ENCODE data around the gene CCDC102B.

Gene CCDC102B

GRCh38 chr18:68944330-68944729 lies 146.4 kb downstream of the CCDC102B start:
- Histone ChIP-seq H3K36me3 (ENCODE audit: low read depth) (no peaks in the 10 kb centered on the region), H3K9me3 (ENCODE audit: severe bottlenecking) (no peaks in the 10 kb centered on the region), H3K4me1 (ENCODE audit: insufficient read depth, poor library complexity, severe bottlenecking) (peaks cover 6% of the 10 kb centered on the region), H3K27me3 (ENCODE audit: insufficient read depth, poor library complexity, severe bottlenecking) (no peaks in the 10 kb centered on the region), H3K27ac (ENCODE audit: poor library complexity, severe bottlenecking) (no peak overlapping the region), H3K4me3 (ENCODE audit: severe bottlenecking) (no peak overlapping the region)
- no peak for TF ChIP-seq CTCF (IDR thresholded peaks at IDR 0.05; ENCODE audit: poor library complexity, severe bottlenecking)
- DNase-seq (ENCODE audit: low spot score): no peak
- no peak for ATAC-seq (ENCODE audit: low read depth)

GRCh38 chr18:68944826-68945225 lies 146.9 kb downstream of the CCDC102B start:
- H3K9me3 ChIP-seq (ENCODE audit: severe bottlenecking): no peaks in the 10 kb centered on the region
- H3K4me1 ChIP-seq (ENCODE audit: insufficient read depth, poor library complexity, severe bottlenecking): peaks cover 6% of the 10 kb centered on the region
- no peak overlapping the region for H3K4me3 ChIP-seq (ENCODE audit: severe bottlenecking)
- ATAC-seq (ENCODE audit: low read depth) (no peak), DNase-seq (ENCODE audit: low spot score) (no peak)
- no peaks in the 10 kb centered on the region for H3K27me3 ChIP-seq (ENCODE audit: insufficient read depth, poor library complexity, severe bottlenecking)
- TF ChIP-seq CTCF (IDR thresholded peaks at IDR 0.05; ENCODE audit: poor library complexity, severe bottlenecking): no peak
- no peak overlapping the region for H3K27ac ChIP-seq (ENCODE audit: poor library complexity, severe bottlenecking)
- H3K36me3 ChIP-seq (ENCODE audit: low read depth): no peaks in the 10 kb centered on the region

- Histone ChIP-seq H3K27me3 (ENCODE audit: insufficient read depth, poor library complexity, severe bottlenecking) (no peaks in the 10 kb centered on the region), H3K4me3 (ENCODE audit: severe bottlenecking) (no peak overlapping the region), H3K27ac (ENCODE audit: poor library complexity, severe bottlenecking) (no peak overlapping the region), H3K36me3 (ENCODE audit: low read depth) (no peaks in the 10 kb centered on the region), H3K9me3 (ENCODE audit: severe bottlenecking) (no peaks in the 10 kb centered on the region), H3K4me1 (ENCODE audit: insufficient read depth, poor library complexity, severe bottlenecking) (no peaks in the 10 kb centered on the region)
- DNase-seq (ENCODE audit: low spot score) (no peak), ATAC-seq (ENCODE audit: low read depth) (no peak)
- TF ChIP-seq CTCF (IDR thresholded peaks at IDR 0.05; ENCODE audit: poor library complexity, severe bottlenecking): no peak
Observed at GRCh38 chr18:68948622-68949021, 150.7 kb downstream of the CCDC102B start.

- H3K4me3 ChIP-seq (ENCODE audit: severe bottlenecking): no peak overlapping the region
- DNase-seq (ENCODE audit: low spot score): no peak
- H3K27ac ChIP-seq (ENCODE audit: poor library complexity, severe bottlenecking): no peak overlapping the region
- no peaks in the 10 kb centered on the region for H3K4me1 ChIP-seq (ENCODE audit: insufficient read depth, poor library complexity, severe bottlenecking)
- no peak for TF ChIP-seq CTCF (IDR thresholded peaks at IDR 0.05; ENCODE audit: poor library complexity, severe bottlenecking)
- no peaks in the 10 kb centered on the region for H3K9me3 ChIP-seq (ENCODE audit: severe bottlenecking)
- no peak for ATAC-seq (ENCODE audit: low read depth)
- no peaks in the 10 kb centered on the region for H3K36me3 ChIP-seq (ENCODE audit: low read depth)
- no peaks in the 10 kb centered on the region for H3K27me3 ChIP-seq (ENCODE audit: insufficient read depth, poor library complexity, severe bottlenecking)
Observed at GRCh38 chr18:68954738-68955137, 156.9 kb downstream of the CCDC102B start.

GRCh38 chr18:68956650-68957049 lies 158.8 kb downstream of the CCDC102B start:
- no peak for DNase-seq (ENCODE audit: low spot score)

More at GRCh38 chr18:68956650-68957049, 158.8 kb downstream of the CCDC102B start:
- Histone ChIP-seq H3K27ac (ENCODE audit: poor library complexity, severe bottlenecking) (no peak overlapping the region), H3K36me3 (ENCODE audit: low read depth) (no peaks in the 10 kb centered on the region), H3K4me3 (ENCODE audit: severe bottlenecking) (no peak overlapping the region), H3K27me3 (ENCODE audit: insufficient read depth, poor library complexity, severe bottlenecking) (no peaks in the 10 kb centered on the region), H3K4me1 (ENCODE audit: insufficient read depth, poor library complexity, severe bottlenecking) (no peaks in the 10 kb centered on the region), H3K9me3 (ENCODE audit: severe bottlenecking) (no peaks in the 10 kb centered on the region)
- no peak for TF ChIP-seq CTCF (IDR thresholded peaks at IDR 0.05; ENCODE audit: poor library complexity, severe bottlenecking)
- no peak for ATAC-seq (ENCODE audit: low read depth)

Measured in RWPE2 (cell line).